Dedifferentiated amniotic fluid mesenchymal stem cell (primary cell): Measurements from ENCODE around the gene USP3.
A peak's percentile ranks its signal among the peaks of the same experiment; 100 is the strongest.
"Not testable (repeated sequence)": the region's sequence is repeated elsewhere in the genome, so short reads cannot be mapped to it uniquely, and the experiment has no call there.

Experiments used
- DNase-seq: peaks from one replicate; pipeline ENCODE4 v3.0.0-alpha.2; 2016; ENCODE audit errors: extremely low spot score

The USP3 gene

GRCh38 chr15:63513728-63514127, 9.3 kb downstream of the USP3 start:
- no peak for DNase-seq

DNA sequence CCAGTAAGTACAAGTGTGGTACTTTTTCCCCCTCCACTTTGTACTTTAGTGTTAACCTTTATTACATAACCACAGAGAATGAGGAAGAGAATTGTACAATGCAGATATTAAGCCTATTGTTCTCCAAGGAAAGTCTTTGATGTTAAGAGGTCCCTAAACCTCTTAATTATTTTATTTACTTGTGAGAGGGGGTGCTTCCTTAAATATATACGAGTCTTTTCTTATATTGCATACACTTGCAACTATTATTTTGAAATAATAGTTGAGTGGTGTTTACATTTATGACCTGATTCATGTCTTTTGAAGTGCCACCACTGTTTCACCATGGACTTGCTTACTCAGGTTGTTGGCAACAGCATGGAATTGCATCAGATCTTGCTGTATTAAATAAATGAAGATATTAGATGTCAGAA, 10.1 kb downstream of the USP3 start:
- peak; percentile 69 for DNase-seq

- no peak for DNase-seq
Measured at GRCh38 chr15:63517202-63517601, 12.8 kb downstream of the USP3 start.

GRCh38 chr15:63517628-63518027, 13.2 kb downstream of the USP3 start:
- no peak for DNase-seq

DNA sequence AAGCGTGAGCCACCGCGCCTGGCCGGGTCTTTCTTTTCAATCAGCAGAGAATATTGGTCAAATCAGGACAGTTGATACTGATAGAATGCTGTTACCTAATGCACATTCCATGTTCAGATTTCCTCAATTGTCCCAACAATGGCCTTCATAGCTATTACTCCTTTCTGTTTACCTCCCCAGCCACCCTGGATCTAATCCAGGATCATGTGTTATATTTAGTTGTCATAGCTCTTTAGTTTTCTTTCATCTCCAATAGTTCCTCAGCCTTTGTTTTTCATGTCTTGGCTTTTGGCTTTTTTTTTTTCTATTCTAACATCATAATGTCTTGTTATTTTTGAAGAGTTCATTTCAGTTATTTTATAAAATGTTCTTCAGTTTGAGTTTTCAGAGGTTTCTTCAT, 14.6 kb downstream of the USP3 start:
- no peak for DNase-seq

DNA sequence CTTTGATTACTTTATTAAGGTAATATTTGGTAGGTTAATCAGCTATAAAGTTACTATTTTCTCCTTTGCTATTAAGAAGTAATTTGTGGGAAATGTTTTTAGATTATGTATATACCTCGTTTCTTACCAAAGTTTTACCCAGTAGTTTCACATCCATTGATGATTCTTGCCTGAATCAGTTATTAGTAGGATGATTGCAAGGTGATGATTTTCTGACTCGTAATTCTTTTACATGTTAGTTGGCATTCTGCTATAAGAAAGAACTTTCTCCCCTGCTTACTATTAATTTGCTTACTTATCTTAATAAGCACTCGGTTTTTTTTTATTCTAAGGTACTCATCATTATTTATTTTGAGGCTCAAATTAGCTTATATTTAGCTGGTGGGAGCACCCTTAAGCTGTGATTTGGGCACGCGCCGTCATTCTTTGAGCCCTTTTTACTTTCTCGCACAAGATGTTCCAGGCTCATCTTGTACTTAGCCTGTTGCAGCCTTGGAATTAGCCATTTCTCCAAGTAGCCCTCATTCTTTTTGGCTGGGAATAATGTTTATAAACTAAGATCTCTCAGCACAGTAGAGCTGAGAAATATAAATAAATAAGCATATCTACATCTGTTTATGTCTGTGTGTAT, 15.3 kb downstream of the USP3 start:
- DNase-seq, result no peak

DNA sequence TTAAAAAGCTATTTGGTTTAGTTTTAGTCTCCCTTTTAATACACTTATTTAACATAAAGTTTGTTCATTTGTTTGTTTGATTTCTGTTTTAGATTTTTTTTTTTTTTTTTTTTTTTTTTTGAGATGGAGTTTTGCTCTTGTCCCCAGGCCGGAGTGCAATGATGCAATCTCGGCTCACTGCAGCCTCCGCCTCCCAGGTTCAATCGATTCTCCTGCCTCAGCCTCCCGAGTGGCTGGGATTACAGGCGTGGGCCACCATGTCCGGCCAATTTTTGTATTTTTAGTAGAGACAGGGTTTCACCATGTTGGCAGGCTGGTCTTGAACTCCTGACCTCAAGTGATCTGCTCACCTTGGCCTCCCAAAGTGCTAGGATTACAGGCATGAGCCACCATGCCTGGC, 16.1 kb downstream of the USP3 start:
- DNase-seq, result not testable (repeated sequence)

- DNase-seq, result no peak
Measured at GRCh38 chr15:63522225-63522578, 17.8 kb downstream of the USP3 start.

DNA sequence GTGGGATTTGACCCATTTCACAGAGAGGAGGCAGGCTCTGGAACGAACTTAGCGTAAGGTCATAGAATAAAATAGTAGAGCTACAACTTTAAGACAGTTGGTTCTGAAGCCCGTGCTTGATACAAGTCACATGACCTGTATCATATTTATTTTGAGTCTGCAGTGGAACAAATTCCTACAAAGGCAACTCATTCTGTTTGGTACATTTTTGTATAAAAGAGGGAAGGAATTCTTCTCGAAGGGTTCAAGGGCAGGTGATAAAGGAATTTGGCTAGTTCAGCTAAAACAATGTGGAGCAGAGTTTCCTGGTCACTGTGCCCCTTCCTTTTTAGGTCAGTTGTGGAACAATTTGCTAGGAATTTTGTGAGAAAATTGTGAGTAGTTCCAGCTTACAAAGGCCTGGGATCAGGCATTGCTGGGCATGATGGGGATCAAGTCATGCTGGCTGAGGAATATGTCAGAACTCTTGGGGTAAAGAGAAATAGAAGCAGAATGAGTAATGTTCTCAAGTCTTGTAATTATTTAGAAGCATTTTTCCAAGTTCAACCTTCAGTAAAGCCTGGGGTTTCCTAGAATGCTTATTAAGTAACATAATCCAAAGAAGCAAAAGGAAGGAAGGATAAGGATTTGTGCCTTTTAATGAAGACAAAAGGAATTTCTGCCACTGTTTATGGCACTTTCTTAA, 19.1 kb downstream of the USP3 start:
- DNase-seq, result peak; percentile 31

DNA sequence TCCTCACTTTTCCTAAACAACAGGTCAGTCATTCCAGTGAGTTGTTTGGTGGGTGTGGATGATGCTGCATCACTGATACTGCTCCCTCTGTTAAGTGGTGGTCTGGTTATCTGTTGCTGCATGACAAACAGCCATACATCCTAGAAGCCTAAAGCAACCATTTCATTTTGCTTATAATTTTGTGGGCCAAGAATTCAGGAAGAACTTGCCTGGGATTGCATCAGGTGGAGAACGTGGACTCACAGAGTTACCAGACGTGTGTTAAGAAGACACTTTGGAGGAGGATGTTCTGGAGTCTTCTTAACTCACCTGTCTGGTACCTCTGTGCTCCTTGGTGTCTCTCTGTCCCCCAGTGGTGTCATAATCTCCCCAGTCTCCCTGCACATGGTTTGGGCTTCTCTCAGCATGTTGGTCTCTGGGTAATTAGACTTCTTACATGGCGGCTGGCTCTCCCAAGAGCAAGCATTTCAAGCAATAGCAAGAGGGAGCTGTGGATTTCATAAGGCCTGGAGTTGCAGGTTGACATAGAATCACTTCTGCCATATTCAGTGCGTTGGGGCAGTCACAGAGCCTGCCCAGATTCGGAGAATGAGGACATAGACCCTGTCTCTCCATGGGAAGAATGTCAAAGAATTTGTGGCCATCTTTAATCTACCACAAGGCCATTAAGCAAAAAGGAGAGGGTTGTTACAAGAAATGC, 20.1 kb downstream of the USP3 start:
- no peak for DNase-seq

- DNase-seq, result peak; percentile 48
Measured at GRCh38 chr15:63526401-63526800, 22.0 kb downstream of the USP3 start.

- no peak for DNase-seq
Measured at GRCh38 chr15:63528138-63528659, 23.8 kb downstream of the USP3 start.

DNA sequence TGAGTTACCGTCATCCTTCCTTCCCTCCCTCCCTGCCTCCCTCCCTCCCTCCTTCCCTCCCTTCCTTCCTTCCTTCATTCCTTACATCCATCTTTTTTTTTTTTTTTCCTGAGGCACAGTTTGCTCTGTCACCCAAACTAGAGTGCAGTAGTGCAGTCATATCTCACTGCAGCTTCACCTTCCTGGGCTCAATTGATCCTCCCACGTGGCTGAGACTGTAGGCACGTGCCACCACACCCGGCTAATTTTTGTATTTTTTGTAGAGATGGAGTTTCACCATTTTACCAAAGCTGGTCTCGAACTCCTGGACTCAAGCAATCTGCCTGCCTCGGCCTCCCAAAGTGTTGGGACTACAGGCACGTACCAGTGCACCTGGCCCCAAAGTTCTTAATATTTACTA, 25.8 kb downstream of the USP3 start:
- no peak for DNase-seq

DNA sequence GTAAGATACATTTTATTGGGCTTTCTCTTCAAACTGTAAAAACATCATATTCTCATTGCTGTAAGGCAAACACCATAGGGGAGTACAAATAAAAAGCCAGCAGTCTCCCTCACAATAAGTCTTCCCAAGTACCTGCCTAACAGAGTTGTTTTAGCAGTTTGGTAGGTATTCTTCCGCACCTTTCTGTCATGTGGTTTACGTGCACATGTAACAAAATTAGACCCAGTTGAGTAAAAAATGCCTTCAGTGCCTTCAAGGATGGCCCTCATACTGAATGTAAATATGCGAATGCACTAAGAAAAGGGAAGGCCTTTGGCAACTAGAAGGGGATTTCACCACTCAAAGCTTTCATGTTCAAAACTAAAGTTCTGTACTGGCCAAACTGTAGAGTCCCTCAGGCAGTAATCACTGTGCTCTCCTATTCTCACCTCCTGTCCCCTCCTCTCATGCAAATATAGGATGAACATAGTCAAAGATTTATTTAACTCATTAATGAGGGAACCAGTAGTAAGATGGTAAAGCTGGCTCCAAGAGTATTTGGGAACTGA, 26.4 kb downstream of the USP3 start:
- no peak for DNase-seq

DNA sequence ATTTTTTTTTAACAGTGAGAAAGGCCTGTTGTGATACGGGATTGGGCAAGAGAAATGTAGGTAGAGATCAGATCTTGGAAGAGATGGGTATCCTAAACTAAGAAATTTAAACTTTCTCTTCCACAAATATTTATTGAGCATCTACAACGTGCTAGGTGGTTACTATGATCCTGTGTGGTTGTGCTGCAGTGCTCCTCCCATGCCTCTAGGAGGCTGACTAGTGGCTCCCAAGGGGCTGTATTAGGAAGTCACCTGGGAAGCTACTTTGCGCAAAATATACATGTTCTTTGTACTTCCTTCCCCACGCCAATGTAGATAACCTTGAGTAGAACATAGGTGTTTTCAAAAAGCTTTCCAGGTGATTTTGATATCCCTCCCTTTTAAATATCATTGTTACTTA, 27.2 kb downstream of the USP3 start:
- no peak for DNase-seq

GRCh38 chr15:63532307-63532744, 27.9 kb downstream of the USP3 start:
- DNase-seq, result no peak

DNA sequence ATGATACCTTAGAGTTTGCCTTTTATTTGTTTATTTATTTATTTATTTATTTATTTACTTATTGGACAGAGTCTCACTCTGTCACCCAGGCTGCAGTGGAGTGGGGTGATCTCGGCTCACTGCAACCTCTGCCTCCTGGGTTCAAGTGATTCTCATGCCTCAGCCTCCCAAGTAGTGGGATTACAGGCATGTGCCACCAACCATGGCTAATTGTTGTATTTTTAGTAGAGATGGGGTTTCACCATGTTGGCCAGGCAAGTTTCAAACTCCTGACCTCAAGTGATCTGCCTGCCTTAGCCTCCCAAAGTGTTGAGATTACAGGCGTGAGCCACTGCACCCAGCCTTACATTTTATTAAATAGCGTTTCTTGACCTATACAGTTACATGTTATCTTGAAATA, 30.5 kb downstream of the USP3 start:
- DNase-seq, result not testable (repeated sequence)

GRCh38 chr15:63535689-63536088, 31.3 kb downstream of the USP3 start:
- DNase-seq, result no peak

DNA sequence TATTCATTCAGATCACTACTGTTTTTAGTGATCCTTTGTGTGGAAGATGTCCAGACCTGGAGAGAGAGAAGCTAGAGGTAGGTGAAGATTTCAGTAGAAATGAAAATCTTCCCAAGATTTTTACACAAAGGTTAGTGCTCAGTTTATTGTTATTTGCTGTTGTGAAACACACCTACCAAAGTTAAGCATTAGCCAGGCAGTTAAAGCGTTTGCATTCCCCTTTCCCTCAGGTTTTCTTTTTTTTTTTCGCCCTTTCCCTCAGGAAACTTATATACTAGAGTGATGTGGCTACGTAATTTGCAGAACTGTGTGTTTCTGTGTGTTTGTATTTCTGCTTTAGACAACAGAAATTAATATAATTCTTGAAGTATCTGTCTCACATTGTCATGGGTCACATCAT, 34.5 kb downstream of the USP3 start:
- DNase-seq, result no peak

DNA sequence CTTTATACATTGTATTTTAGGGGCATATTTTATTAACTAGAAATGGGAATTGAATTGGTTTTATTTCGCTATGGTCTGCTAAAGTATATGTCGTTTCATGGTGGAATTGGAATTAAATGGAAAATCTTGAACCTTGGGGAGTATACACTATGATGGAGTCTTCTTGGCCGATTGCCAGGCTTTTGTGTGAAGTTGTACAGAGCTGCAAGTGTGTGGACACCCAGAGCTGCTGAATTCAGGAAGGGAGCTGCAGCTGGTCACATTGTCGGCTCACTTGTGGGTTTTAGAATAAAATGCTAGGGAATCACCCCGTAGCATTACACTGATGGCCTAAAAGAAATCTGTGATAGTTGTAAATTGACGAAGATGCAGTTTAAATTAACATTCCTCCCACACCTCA, 35.1 kb downstream of the USP3 start:
- DNase-seq, result no peak

DNA sequence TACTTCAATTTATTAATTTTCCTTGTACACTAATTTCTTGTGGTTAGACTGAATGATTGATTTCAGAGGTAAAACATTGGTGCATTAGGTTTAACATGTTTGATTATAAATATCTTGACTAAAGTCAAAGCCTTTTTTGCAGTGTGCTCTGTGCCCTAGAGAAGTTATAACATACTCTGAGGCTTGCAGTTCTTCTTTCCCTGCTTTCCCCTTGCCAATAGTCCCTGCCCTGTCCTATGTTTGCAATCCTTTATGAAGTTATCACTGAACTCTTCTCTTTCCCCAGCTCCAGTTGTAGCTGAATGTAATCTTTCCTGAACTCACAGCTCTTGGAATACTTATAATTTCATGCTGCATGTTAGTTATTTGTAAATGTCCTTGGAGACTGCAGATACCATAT, 35.6 kb downstream of the USP3 start:
- DNase-seq, result no peak

GRCh38 chr15:63540449-63540848, 36.1 kb downstream of the USP3 start:
- DNase-seq, result no peak
